ENCODE data around the gene KDR.

Gene KDR

DNA sequence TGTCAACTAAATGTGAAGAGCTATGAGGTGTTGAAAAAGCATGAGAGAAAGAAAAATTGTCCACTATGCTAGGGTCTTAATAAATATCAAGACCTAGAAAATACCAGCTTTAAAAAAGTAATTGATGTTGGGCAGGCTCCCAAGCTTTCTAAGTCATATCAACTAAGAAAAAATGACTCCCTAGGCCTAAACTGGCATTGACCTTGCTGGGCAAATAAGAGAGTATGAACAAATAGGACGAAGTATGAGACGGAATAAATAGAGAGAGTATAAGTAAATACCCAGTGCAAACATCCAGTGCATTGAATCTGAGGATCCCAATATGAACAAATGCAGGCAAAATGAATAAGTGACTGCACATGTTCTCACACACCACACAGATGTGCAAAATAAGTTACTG lies 3.2 kb downstream of the KDR start:
- no peak for DNase-seq

DNA sequence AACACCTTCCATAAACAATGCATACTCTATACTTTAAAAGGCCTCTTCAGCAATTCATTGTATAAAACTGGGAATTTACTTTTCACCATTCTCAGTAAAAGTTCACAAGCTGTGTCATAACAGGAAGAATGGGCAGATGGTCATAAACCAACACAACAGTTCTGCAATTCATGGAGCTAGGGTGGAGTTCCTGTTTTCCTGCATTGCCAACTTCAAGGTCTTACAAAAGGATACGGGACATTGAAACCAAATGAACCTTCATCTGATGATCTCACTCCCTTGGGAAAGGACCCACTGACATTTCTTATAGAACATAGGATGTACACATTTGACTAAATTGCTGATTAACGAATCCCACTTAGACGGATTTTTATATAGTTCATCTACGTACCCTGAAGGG lies 4.1 kb downstream of the KDR start:
- no peak for DNase-seq

DNA sequence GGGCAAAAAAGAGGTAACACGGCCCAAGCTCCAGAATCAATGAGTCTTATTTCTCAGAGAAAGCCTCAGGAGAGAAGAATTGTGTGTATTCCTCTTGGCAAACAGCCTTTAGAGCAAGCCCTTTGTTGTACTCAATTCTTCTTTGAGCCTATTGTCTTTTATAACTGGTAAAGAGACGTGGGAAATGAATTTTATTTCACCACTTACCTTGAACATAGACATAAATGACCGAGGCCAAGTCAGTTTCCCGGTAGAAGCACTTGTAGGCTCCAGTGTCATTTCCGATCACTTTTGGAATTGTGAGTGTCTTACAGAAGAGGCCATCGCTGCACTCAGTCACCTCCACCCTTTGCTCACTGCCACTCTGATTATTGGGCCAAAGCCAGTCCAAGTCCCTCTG lies 7.0 kb downstream of the KDR start:
- DNase-seq = no peak

DNA sequence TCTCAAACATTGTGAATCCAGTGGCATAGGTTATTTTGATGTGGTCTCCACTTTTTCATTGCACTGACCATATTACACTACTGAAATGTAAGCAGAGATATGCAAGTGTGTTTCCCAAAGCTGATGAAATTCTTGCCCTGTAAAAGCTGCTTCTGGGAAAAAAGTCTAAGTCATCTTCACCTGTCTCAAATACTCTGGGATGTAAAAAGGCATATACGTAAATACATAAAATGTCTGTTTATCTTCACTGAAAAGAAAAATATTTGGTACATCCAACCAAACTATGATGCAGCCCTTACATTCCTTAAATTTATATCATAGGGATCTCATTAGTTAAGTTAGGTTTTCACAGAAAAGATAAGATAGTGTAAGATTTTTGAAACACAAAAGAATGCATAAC lies 7.9 kb downstream of the KDR start:
- DNase-seq = no peak

DNA sequence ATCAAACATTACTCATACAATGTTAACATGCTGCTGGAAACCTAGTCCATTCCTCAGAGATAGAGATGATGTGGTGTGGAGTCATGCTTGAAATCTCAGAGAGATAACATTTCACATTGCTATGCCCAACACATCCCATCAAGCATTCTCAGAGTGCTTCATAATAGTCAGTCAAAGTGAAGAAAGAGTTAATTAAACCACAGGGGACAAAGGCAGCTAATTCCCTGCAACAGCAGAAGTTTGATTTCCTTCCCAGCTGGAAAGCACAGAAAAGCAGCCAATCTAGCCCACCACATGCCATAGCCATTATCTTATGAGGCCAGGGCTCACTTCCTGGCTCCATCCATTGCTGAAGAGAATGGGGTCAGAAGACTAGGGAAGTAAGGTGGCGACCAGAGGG lies 8.9 kb downstream of the KDR start:
- DNase-seq = no peak

GRCh38 chr4:55111601-55112000 lies 13.8 kb downstream of the KDR start:
- DNase-seq = no peak

DNA sequence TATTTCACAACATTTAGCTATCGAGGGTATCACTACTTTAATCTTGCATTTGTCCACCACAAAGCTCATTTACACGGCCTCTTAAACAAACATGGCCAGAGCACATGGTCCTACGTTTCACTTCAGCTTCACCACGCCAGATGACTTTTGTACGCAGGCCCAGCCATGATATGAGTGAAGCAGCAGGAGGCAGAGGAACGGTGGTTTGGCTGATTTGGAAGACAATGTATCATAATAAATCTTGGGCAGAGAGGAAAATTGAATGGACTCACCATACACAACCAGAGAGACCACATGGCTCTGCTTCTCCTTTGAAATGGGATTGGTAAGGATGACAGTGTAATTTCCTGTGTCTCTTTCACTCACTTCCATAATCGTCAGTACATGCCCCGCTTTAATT lies 15.3 kb downstream of the KDR start:
- DNase-seq = no peak

DNA sequence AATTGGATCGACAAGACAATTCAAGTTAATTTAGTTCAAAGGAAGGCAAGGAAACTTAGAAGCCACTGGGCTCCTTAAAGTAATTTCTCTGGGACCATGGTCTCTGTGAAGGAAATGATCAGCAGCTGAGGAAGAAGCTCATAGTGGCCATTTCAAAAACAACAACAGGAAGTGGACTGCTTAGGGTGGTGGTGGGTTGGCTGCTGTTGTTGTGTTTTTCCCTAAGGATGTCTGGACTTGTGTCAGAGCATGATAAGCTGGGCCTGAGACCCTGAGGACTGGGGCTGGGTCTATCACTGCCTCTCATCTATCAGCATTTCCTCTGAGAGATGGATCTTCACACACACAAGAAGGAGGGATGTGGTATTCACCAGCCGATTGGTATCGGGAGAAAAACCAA lies 18.3 kb downstream of the KDR start:
- no peak for DNase-seq

- no peak for DNase-seq
These were observed 22.2 kb downstream of the KDR start for GRCh38 chr4:55103224-55103623.

GRCh38 chr4:55099816-55100215 lies 25.6 kb downstream of the KDR start:
- no peak for DNase-seq

DNA sequence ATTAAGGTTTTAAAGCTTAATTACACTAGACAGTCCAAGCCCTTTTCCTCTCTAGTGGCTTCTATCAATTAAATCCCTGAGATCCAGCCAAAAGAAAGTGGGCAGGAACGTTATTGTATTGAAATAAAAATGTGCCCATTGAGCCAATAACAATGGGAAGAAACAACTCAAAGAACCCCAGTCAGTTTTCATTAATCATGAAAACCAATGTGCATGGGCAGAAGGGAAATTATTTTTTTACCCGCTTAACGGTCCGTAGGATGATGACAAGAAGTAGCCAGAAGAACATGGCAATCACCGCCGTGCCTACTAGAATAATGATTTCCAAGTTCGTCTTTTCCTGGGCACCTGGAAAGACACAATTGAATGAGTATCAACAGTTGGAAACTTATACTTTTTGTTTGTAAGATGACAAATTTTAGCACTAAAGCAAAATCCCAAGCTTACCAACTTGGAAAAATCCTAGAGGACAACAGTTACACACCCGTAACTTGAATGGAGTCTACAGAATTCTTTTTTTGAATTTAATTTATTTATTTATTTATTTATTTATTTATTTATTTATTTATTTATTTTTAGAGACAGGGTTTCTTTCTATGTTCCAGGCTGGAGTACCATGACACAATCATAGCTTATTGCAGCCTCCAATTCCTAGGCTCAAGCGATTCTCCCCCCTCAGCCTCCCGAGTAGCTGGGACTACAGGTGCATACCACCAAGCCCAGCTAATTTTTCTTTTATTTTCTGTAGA lies 26.8 kb downstream of the KDR start:
- DNase-seq = no peak

DNA sequence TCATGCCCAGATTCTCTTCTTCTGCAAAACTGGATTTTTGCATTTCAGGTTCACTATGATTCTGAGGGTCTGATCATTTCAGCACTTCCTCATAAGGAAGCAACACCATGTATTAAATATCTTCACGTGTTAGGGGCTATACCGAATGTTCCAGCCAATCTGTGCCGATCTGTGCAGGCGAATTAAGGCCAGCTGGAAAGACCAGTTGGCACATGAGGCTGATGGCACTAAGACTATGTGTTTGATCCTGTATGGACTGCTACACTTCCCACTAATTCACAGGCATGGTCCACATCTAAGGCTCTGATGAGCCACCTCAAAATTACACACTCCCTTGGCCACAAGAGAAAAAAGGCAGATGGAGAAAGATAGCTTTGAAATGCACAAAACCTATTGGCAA lies 28.8 kb downstream of the KDR start:
- DNase-seq = no peak

DNA sequence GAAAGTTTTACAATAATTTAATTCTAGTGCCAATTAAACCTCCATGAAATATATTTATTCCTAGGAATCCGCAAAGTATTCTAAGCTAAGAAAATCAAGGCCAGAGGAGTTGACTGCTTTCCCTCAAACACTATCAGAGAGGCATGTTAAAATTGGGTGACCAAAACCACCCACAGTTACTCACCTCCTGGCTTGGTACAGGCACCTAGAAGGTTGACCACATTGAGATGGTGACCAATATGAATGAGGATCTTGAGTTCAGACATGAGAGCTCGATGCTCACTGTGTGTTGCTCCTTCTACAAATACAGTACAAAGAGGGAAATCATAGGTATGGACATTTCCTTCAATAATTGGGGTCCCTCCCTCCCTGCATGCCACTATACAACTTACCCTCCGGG lies 29.4 kb downstream of the KDR start:
- no peak for DNase-seq

- no peak for DNase-seq
These were observed 32.9 kb downstream of the KDR start for GRCh38 chr4:55092504-55092903.

DNA sequence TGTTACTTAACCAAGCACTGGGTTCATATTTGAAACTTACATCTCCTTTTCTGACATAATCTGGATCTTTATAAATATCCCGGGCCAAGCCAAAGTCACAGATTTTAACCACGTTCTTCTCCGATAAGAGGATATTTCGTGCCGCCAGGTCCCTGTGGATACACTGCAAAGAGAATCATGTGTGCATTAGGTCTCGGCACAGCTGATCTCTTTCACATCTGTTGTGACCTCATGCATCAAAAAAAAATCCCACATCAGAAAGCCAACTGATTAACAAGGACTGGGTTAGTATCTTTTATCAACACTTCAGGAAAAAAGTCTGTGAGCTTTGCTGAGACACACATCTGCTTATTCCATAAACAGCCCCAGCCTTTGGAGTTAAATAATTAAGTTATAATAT lies 35.5 kb downstream of the KDR start:
- no peak for DNase-seq

- no peak for DNase-seq
These were observed 37.5 kb downstream of the KDR start for GRCh38 chr4:55087913-55088260.

GRCh38 chr4:55087009-55087912 lies 38.1 kb downstream of the KDR start:
- no peak for DNase-seq

DNA sequence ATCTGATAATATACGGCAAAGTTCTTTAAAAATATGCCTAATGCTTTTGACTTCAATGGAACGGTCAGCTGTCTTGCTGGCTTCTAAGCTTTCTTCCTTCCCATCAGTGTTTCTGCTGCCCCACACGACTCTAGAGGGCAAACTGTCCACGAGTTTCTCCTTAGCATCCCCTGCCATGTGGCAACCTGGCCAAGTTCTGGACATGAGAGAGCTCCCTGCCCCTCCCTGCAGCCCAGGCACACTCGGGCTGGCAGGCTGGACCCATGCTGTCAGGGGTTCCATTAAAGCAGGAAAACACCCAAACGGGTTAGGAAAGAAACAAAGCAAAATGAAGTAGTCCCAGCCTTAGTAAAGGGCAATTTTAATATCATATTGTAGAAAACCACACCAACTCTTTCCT lies 38.8 kb downstream of the KDR start:
- DNase-seq = no peak

DNA sequence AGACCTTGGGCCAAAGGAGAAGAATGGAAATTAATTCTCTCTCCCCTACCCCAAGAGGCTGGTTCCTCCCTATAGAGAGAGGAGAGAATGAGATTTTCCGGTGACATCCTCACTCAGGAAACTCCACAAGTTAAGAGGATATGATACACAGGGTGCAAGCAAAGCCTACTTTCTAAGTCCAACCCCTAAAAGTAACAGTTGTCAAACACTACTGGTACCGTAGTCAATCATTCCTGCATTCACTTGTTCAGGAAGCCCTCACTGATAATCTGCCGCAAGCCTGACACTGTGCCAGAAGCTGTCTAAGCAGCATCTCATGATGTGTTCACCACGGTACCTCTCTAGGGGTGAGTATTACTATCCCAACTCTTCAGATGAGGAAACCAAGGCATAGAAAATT lies 41.7 kb downstream of the KDR start:
- no peak for DNase-seq

DNA sequence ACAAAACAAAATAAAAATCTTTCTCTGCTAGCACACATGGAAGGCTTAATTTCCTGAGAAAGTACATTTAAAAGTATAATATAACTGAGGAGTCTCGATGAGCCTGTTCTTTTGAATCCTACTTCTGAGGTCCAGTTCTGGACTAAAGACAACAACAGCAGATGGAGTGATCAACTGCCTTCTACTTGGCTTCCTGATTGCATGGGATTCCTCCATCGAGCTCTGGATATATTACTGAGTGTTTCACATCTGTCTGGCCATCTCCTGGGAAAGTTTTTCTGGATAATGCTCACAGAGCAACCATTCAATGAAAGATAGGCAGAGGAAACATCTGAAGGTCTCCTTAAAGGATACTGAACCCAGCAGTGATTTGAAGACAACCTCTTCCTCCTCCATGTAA lies 42.6 kb downstream of the KDR start:
- no peak for DNase-seq

- no peak for DNase-seq
These were observed 45.1 kb downstream of the KDR start for GRCh38 chr4:55080174-55080865.

- DNase-seq = no peak
These were observed 45.8 kb downstream of the KDR start for GRCh38 chr4:55079451-55080173.

GRCh38 chr4:55078987-55079386 lies 46.4 kb downstream of the KDR start:
- DNase-seq = no peak

Data from CD4-positive, alpha-beta T cell treated with Interleukin-21 for 1 hour (primary cell).